Hematopoietic multipotent progenitor cell (in vitro differentiated cells): ENCODE results near the gene DYNLT2. TPM values are rescaled to one million over a fixed set of nuclear protein-coding genes. Genes with fewer than 3 reads are reported as not detected.
"Not testable (repeated sequence)": the region's sequence is repeated elsewhere in the genome, so short reads cannot be mapped to it uniquely, and the experiment has no call there.

Experiments
- DNase-seq, 3 donors: peaks; one replicate each; pipeline ENCODE4 v3.0.0-alpha.2; 2011 to 2015; ENCODE audit warnings: low read depth in 2 of 3, low spot score in 2 of 3
- total RNA-seq: library from RNA; depleted of rRNA; stranded (reverse); fragments of >200 nt; gene quantifications from one replicate; pipeline ENCODE4 v1.2.3, GENCODE V29; 2012

The DYNLT2 gene
- total RNA-seq, 1 donor = 2.7 TPM

GRCh38 chr6:169783971-169784820 is 32.8 kb upstream of the DYNLT2 start:
- no peak for DNase-seq

GRCh38 chr6:169783401-169783800 is 32.0 kb upstream of the DYNLT2 start:
- no peak for DNase-seq

- no peak for DNase-seq
Measured at GRCh38 chr6:169782966-169783365, 31.6 kb upstream of the DYNLT2 start.

GRCh38 chr6:169780571-169781091 is 29.3 kb upstream of the DYNLT2 start:
- DNase-seq = no peak

GRCh38 chr6:169779896-169780295 is 28.5 kb upstream of the DYNLT2 start:
- DNase-seq = no peak

- DNase-seq = no peak
Measured at GRCh38 chr6:169779092-169779815, 27.9 kb upstream of the DYNLT2 start.

- no peak for DNase-seq
Measured at GRCh38 chr6:169778646-169779045, 27.3 kb upstream of the DYNLT2 start.

GRCh38 chr6:169777896-169778295 is 26.5 kb upstream of the DYNLT2 start:
- no peak for DNase-seq

- DNase-seq = no peak
Measured at GRCh38 chr6:169776379-169776778, 25.0 kb upstream of the DYNLT2 start.

GRCh38 chr6:169775321-169775720 is 23.9 kb upstream of the DYNLT2 start:
- no peak for DNase-seq

- no peak for DNase-seq
Measured at GRCh38 chr6:169774347-169774746, 23.0 kb upstream of the DYNLT2 start.

- DNase-seq = no peak
Measured at GRCh38 chr6:169766921-169767736, 15.8 kb upstream of the DYNLT2 start.

- DNase-seq = no peak
Measured at GRCh38 chr6:169766232-169766631, 14.9 kb upstream of the DYNLT2 start.

- not testable (repeated sequence) for DNase-seq
Measured at GRCh38 chr6:169765789-169766188, 14.4 kb upstream of the DYNLT2 start.

GRCh38 chr6:169763881-169764280 is 12.5 kb upstream of the DYNLT2 start:
- DNase-seq = no peak

- DNase-seq = no peak
Measured at GRCh38 chr6:169763308-169763707, 11.9 kb upstream of the DYNLT2 start.

- DNase-seq = no peak
Measured at GRCh38 chr6:169755162-169755561, 3.8 kb upstream of the DYNLT2 start.

- DNase-seq = no peak
Measured at GRCh38 chr6:169752074-169752623, 777 bp upstream of the DYNLT2 start.

- no peak for DNase-seq
Measured at GRCh38 chr6:169746556-169746955, 4.8 kb downstream of the DYNLT2 start.

GRCh38 chr6:169745405-169745804 is 6.0 kb downstream of the DYNLT2 start:
- no peak for DNase-seq

- DNase-seq = no peak
Measured at GRCh38 chr6:169741344-169741743, 10.0 kb downstream of the DYNLT2 start.
